ENCODE data around the gene DCAF5.

Gene DCAF5

GRCh38 chr14:69149461-69150244 is 3.3 kb downstream of the DCAF5 start:
- no peak for DNase-seq (ENCODE audit: low read depth in 2 of 2)

DNA sequence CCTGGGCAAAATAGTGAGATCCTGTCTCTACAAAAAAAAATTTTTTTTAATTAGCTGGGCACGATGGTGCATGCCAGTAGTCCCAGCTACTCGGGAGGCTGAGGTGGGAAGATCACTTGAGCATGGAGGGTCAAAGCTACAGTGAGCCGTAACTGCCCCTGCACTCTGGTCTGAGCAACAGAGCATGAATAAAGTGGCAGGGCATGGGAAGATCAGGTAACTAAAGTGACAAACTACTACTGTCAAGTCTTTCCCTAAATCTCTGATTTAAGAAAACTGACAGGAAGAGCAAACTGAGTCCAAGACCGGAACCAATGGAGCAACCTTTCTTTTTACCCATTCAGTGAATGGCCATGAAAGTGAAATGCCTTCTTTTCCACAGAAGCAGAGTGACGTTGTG is 10.8 kb downstream of the DCAF5 start:
- no peak for DNase-seq (ENCODE audit: low read depth in 2 of 2)

DNA sequence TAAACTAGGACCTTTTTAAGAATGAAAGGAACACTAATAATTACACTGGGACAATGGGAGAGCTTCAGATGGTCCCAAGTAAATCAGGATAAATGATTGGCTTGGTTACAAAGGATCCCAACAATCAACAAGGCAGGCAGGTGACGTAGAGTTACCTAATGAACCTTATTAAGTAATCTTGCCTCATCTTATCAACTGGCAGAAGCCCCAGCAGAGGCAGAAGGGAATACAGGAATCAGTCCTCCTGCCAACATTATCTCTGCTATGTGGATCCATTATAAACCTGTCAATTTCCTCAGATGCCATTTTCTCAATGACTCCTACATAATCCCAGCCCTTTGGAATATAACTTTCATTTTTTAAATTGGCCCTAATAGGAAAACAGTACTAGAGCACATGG is 11.4 kb downstream of the DCAF5 start:
- no peak for DNase-seq (ENCODE audit: low read depth in 2 of 2)

- DNase-seq (ENCODE audit: low read depth in 2 of 2), result no peak
Measured at GRCh38 chr14:69139743-69140142, 13.2 kb downstream of the DCAF5 start.

DNA sequence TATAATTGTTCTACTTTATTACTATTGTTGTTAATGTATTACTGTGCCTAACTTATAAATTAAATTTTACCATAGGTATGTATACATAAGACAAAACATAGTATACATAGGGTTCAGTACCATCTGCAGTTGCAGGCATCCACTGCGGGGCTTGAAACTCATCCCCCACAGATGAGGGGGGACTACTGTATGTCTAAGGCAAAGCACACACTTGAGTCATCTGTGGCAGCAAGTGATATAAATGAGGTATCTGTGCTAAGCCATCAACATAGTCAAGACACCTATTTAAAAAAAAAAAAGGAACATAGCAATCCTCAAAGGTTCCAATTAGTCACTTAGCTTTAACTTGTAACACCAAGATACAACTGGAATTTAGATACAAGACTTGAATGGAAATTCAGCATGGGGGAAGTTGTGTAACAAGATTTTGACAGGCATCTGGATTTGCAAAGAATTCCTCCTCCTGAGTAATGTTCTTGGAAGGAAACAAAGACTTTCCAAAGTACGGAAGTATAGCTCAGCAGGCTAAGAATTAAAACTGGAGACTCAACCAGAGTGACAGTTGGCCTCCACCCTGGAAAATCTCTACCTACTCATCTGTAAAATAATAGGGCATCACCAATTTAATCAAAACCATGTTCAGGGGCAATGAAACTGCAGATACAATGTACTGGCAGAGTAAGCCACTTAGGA is 14.9 kb downstream of the DCAF5 start:
- DNase-seq (ENCODE audit: low read depth in 2 of 2), result no peak

DNA sequence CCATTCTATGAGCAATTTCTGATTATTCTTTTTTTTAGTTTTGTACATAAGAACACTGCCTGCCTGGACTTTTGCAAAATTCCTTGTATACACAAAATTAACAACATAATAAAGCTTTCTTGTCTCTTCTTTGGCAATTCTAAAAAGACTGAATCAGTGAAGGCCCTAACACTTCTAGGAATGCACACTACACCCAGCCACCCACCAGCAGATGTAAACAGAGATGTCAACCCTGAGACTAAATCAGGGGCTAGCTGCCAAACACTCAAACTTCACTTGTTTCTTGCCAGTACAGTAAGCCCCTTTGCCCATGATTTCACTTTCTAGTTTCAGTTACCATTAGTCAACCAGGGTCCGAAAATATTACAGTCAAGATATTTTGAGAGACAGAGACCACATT is 15.5 kb downstream of the DCAF5 start:
- no peak for DNase-seq (ENCODE audit: low read depth in 2 of 2)

GRCh38 chr14:69135133-69135532 is 17.8 kb downstream of the DCAF5 start:
- no peak for DNase-seq (ENCODE audit: low read depth in 2 of 2)

DNA sequence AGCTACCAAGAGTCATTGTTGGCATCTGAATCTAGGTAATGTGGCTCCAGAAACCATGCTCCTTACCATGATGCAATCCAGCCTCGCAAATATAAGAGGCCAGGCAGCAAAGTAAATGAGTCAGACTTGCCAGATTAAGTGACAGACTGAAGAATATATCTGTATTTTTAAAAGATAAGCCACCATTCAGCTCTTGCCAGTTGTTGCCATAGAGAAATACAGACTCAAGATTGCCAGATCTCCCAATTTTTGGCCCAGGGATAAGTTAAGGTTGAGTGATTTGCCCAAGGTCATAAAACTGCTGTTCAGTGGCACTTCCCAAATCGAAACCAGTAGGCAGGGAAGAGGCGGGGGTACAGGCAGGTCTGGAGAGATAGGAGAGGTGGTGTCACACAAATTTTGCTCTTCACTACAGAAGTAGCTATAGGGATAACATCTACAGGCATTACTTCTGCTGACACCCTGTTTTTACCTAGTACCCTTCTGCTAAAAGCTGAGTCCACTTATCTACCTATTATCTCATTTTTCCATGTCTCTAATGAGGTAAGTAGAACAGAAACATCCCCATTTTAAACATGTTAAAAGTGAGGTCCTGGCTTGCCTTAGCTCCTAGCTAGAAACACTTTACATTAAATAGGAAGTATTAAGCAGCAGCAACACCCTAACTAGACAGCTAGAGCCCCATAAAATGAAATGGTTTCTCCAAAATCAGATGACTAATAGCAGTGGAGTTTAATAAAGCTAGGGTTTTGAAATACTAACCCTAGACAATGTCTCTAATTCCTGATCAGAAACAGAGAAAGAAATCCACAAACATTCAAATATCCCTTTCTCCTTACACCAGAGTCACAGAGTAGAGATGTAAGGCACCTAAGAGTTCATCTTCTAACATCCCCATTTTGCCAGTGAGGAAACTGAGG is 19.5 kb downstream of the DCAF5 start:
- DNase-seq (ENCODE audit: low read depth in 2 of 2), result no peak

GRCh38 chr14:69132513-69133181 is 20.3 kb downstream of the DCAF5 start:
- DNase-seq (ENCODE audit: low read depth in 2 of 2), result no peak

GRCh38 chr14:69131176-69131575 is 21.7 kb downstream of the DCAF5 start:
- DNase-seq (ENCODE audit: low read depth in 2 of 2), result no peak

DNA sequence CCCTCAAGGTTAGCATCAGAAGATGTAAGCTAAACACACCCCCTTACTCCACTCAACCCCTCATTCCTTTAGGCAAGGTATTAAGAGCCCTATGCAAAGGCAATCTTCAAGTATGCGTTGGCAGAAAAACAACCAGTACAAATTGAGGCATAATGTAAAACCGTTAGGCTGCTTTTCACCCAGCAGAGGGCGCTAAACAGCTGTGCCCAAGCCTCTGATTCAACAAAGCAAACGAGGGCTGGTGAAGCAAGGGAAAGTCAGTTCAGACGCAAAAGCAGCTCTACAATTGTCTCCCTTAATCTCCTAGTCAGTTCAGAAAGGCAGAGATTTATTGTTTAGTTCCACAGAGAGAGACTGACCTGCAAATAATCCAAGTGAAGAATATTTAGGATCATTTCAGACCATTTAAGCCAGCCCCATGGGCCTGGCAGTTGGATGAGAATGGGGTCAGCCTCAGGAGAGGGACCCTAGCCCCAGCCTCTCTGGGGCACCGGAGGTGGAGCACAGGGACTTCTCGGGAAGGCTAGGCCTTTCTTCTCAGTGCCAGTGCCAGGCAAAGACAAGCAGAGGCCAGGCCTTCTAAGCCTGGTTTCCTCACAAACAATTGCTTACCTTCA is 23.5 kb downstream of the DCAF5 start:
- peak; percentile 30 to 40 for DNase-seq (ENCODE audit: low read depth in 2 of 2)

DNA sequence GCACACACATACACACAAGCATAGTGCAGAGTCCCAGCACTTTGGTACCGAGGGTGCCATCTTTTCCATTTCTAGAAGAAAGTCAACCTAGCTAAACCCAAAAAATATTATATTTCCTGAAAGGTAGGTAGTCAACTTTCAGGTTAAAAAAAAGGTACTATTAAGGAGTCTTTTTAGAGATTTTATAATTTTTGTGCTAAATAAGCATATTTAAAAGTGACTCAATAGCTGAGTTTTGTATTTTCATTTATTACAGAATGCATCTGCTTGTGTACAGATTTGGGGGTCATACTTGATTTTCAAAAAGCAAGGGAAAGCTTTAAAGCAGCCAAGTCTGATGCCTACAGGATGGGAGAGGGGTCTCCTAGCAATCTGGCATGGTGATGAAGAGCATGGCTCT is 34.6 kb downstream of the DCAF5 start:
- DNase-seq (ENCODE audit: low read depth in 2 of 2), result no peak

GRCh38 chr14:69117020-69117767 is 35.7 kb downstream of the DCAF5 start:
- no peak for DNase-seq (ENCODE audit: low read depth in 2 of 2)

- DNase-seq (ENCODE audit: low read depth in 2 of 2), result no peak
Measured at GRCh38 chr14:69115407-69116185, 37.3 kb downstream of the DCAF5 start.

GRCh38 chr14:69114763-69115162 is 38.2 kb downstream of the DCAF5 start:
- no peak for DNase-seq (ENCODE audit: low read depth in 2 of 2)

DNA sequence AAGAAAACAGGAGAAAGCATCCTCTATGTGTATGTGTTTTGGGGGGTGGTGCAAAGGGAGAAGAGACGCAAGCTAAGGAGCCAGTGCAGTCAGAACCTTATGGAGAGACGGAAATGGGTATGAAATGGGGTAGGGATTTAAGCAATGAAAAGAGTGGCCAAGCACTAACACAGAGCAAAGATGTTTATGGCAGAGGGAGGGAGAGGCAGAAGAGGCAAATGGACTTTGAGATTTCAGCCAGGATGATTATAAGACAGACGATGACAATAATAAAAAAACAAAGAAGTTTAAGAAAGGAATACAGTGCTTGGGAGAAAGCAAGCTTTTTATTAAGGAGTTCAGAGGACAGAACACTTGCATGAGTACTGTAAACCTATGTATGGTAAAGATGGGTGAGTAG is 44.6 kb downstream of the DCAF5 start:
- no peak for DNase-seq (ENCODE audit: low read depth in 2 of 2)

GRCh38 chr14:69107407-69108003 is 45.4 kb downstream of the DCAF5 start:
- no peak for DNase-seq (ENCODE audit: low read depth in 2 of 2)

DNA sequence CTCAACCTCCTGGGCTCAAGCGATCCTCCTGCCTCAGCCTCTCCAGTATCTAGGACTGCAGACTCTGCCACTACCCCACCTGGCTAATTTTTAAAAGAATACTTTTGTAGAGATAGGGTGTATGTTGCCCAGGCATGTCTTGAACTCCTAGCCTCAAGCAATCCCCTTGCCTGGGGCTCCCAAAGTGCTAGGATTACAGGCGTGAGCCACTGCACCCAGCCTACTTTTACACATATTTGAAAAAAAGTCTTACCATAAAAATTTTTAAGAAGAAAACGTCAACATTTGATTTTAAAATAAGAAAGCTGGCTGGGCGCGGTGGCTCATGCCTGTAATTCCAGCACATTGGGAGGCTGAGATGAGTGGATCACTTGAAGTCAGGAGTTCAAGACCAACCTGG is 46.5 kb downstream of the DCAF5 start:
- DNase-seq (ENCODE audit: low read depth in 2 of 2), result no peak

DNA sequence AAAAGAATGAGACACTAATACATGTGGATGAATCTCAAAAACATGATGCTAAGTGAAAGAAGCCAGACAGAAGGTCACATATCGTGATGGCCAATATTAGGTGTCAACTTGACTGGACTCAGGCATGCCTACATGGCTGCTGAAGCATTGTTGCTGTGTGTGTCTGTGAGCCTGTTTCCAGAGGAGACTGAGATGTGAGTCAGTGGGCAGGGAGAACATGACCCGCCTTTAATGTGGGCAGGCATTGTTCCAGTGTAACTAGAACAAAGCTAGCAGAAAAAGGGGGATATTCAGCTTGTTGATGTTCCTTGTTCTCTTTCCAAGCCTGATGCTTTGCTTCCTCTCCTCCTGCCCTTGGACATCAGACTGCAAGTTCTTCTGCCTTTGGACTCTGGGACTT is 47.6 kb downstream of the DCAF5 start:
- no peak for DNase-seq (ENCODE audit: low read depth in 2 of 2)
